Measurements from ENCODE around the gene ULK1.

The ULK1 gene

DNA sequence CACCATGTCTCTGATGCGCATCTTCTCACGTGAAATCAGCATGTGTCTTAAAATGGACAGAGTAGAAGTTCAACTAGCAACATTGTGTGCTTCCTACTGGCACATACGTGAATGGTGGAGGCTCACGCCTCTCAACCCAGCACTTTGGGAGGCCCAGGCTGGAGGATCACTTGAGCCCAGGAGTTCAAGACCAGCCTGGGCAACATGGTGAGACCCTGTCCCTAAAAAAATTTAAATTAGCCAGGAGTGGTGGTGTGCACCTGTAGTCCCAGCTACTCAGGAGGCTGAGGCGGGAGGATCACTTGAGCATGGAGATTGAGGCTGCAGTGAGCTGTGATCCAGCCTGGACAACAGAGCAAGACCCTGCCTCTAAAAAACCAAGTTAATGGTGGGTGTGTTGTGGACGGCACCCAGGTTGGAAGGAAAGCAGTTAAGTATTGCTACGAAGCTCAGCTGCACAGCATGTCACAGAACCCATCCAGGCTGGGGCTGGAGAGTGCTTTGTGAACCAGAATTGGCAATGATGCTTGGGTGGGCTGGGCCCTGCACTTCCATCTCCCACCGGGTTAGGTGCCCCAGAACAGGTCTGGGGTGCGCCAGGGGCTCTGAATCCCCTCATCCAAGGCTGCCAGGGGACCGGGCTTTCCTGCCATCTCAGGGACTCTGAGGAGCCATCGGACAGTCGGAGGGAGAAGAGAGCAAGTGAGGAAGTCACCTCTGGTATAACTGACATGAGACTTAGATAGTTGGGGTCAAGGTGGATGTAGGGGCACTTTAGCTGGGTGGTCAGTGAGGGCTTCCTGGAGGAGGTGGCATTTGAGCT lies 33.0 kb upstream of the ULK1 start:
- H3F3A ChIP-seq (ENCODE audit: control insufficient read depth, insufficient read depth) = no peaks in the 10 kb centered on the region
- H4K20me1 ChIP-seq (ENCODE audit: control insufficient read depth, insufficient read depth, low read depth, low read length) = no peaks in the 10 kb centered on the region
- TF ChIP-seq, protein P1, sequence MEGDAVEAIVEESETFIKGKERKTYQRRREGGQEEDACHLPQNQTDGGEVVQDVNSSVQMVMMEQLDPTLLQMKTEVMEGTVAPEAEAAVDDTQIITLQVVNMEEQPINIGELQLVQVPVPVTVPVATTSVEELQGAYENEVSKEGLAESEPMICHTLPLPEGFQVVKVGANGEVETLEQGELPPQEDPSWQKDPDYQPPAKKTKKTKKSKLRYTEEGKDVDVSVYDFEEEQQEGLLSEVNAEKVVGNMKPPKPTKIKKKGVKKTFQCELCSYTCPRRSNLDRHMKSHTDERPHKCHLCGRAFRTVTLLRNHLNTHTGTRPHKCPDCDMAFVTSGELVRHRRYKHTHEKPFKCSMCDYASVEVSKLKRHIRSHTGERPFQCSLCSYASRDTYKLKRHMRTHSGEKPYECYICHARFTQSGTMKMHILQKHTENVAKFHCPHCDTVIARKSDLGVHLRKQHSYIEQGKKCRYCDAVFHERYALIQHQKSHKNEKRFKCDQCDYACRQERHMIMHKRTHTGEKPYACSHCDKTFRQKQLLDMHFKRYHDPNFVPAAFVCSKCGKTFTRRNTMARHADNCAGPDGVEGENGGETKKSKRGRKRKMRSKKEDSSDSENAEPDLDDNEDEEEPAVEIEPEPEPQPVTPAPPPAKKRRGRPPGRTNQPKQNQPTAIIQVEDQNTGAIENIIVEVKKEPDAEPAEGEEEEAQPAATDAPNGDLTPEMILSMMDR (IDR thresholded peaks at IDR 0.05; ENCODE audit: low read depth, low read length, poor library complexity, severe bottlenecking) = no peak
- no peak for TF ChIP-seq EZH2phosphoT487 (IDR thresholded peaks at IDR 0.05; ENCODE audit: borderline replicate concordance, low read length)
- no peak overlapping the region for H3K4me3 ChIP-seq (ENCODE audit: low read length)
- H3K9me2 ChIP-seq (replicated peaks; ENCODE audit: control insufficient read depth, low read length) = no peaks in the 10 kb centered on the region
- H3K27me3 ChIP-seq (ENCODE audit: control insufficient read depth, low read length) = no peaks in the 10 kb centered on the region
- no peaks in the 10 kb centered on the region for H3K9me3 ChIP-seq (ENCODE audit: control insufficient read depth, insufficient read depth, low read length)
- no peaks in the 10 kb centered on the region for H3K4me1 ChIP-seq (ENCODE audit: control insufficient read depth, low read length)
- H3K36me3 ChIP-seq (ENCODE audit: control insufficient read depth, low read length) = no peaks in the 10 kb centered on the region
- H3K79me2 ChIP-seq (ENCODE audit: control insufficient read depth, low read length) = no peaks in the 10 kb centered on the region
- no peak overlapping the region for H3K27ac ChIP-seq (ENCODE audit: low read depth, low read length)
- no peak overlapping the region for H3K4me2 ChIP-seq (ENCODE audit: low read length)

DNA sequence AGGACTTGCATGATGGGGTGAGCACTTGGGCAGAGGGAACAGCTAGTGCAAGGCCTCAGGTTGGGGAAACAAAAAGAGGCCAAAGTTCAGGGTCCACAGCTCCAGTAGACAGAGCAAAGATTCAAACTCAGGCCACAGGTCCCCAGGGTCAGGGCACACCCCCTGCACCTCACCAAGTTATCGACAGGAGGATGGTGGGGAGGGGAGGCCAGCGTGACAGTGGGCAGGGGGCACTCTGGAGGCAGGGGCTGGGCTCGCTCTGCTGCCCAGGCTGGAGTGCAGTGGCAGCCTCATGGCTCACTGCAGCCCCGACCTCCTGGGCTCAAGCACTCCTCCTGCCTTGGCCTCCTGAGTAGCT lies 32.4 kb upstream of the ULK1 start:
- Histone ChIP-seq H3K27ac (ENCODE audit: low read depth, low read length) (no peak overlapping the region), H3F3A (ENCODE audit: control insufficient read depth, insufficient read depth) (no peaks in the 10 kb centered on the region), H3K4me2 (ENCODE audit: low read length) (no peak overlapping the region), H3K79me2 (ENCODE audit: control insufficient read depth, low read length) (no peaks in the 10 kb centered on the region), H3K36me3 (ENCODE audit: control insufficient read depth, low read length) (no peaks in the 10 kb centered on the region), H3K4me1 (ENCODE audit: control insufficient read depth, low read length) (no peaks in the 10 kb centered on the region), H4K20me1 (ENCODE audit: control insufficient read depth, insufficient read depth, low read depth, low read length) (no peaks in the 10 kb centered on the region), H3K9me2 (replicated peaks; ENCODE audit: control insufficient read depth, low read length) (no peaks in the 10 kb centered on the region), H3K27me3 (ENCODE audit: control insufficient read depth, low read length) (no peaks in the 10 kb centered on the region), H3K4me3 (ENCODE audit: low read length) (no peak overlapping the region), H3K9me3 (ENCODE audit: control insufficient read depth, insufficient read depth, low read length) (no peaks in the 10 kb centered on the region)
- TF ChIP-seq, protein P1 (IDR thresholded peaks at IDR 0.05; ENCODE audit: low read depth, low read length, poor library complexity, severe bottlenecking) = no peak
- TF ChIP-seq EZH2phosphoT487 (IDR thresholded peaks at IDR 0.05; ENCODE audit: borderline replicate concordance, low read length) = no peak

DNA sequence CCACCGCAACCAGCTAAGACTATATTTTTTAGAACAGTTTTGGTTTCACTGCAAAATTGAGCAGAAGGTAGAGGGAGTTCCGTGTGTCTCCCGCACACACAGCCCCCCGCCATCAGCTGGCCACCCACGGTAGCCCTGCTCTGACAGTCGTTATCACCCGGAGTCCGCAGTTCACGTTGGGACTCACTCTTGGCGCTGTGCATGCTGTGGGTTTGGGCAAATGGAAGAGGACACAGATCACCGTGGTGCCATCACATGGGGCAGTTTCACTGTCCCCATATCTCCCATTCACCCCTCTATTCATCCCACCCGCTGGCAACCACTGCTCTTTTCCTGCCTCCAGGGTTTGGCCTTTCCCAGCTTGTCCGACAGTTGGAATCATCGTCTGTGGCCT lies 31.8 kb upstream of the ULK1 start:
- Histone ChIP-seq H3K9me3 (ENCODE audit: control insufficient read depth, insufficient read depth, low read length) (no peaks in the 10 kb centered on the region), H3K9me2 (replicated peaks; ENCODE audit: control insufficient read depth, low read length) (no peaks in the 10 kb centered on the region), H3K79me2 (ENCODE audit: control insufficient read depth, low read length) (no peaks in the 10 kb centered on the region), H4K20me1 (ENCODE audit: control insufficient read depth, insufficient read depth, low read depth, low read length) (no peaks in the 10 kb centered on the region), H3K4me2 (ENCODE audit: low read length) (no peak overlapping the region), H3K36me3 (ENCODE audit: control insufficient read depth, low read length) (no peaks in the 10 kb centered on the region), H3K4me1 (ENCODE audit: control insufficient read depth, low read length) (no peaks in the 10 kb centered on the region), H3F3A (ENCODE audit: control insufficient read depth, insufficient read depth) (no peaks in the 10 kb centered on the region), H3K27ac (ENCODE audit: low read depth, low read length) (no peak overlapping the region), H3K4me3 (ENCODE audit: low read length) (no peak overlapping the region), H3K27me3 (ENCODE audit: control insufficient read depth, low read length) (no peaks in the 10 kb centered on the region)
- TF ChIP-seq, protein P1 (IDR thresholded peaks at IDR 0.05; ENCODE audit: low read depth, low read length, poor library complexity, severe bottlenecking) = no peak
- no peak for TF ChIP-seq EZH2phosphoT487 (IDR thresholded peaks at IDR 0.05; ENCODE audit: borderline replicate concordance, low read length)
